VCaP (cell line): ENCODE measurements around the gene GTF2F2.
"Not testable (repeated sequence)": the region's sequence is repeated elsewhere in the genome, so short reads cannot be mapped to it uniquely, and the experiment has no call there.

Experiments
- H3K27ac ChIP-seq: fragments of 450-650 bp; 2 replicates; pipeline ENCODE4 v1.5.1; 2017
- TF ChIP-seq, protein P1 (sequence below): fragments of 450-650 bp; conservative IDR thresholded peaks from 2 replicates; pipeline ENCODE4 v1.5.1; 2017; ENCODE audit warnings: mild to moderate bottlenecking, moderate library complexity

Gene GTF2F2

DNA sequence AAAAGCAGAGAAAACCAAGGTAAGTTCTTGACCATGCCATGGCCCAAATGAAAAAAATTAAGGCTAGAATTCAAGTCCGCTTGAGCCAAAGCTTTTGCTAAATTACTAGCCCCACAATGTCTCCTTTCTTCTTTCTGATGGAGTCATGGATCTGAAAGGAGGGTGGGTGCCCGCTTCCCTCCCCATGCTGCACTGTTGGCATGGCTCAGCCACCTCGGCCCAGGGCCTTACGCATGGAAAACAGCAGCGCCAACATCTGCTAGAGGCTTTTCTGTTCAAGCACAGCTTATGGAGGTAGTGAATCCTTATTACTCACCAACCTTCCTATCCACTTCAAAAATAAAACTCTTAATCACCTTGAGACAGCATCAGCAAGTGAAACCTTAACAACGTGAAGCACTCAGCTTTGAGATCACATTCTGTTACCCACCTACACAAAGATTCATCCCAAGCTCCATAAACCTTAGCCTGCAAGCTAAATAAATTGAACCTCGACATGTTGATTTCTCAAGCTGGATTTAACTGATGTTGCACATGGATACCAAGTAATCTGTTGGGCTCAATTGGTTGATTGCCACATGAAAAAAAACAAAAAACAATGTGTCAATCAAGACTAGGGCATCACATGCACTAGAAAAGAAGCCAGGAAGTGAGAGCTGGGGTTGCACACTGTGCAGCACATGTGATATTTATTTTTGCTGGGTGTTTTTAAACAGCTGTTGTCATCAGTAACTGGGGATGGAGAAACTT lies 177.3 kb downstream of the GTF2F2 start:
- H3K27ac ChIP-seq, result no peak overlapping the region
- TF ChIP-seq, protein P1, sequence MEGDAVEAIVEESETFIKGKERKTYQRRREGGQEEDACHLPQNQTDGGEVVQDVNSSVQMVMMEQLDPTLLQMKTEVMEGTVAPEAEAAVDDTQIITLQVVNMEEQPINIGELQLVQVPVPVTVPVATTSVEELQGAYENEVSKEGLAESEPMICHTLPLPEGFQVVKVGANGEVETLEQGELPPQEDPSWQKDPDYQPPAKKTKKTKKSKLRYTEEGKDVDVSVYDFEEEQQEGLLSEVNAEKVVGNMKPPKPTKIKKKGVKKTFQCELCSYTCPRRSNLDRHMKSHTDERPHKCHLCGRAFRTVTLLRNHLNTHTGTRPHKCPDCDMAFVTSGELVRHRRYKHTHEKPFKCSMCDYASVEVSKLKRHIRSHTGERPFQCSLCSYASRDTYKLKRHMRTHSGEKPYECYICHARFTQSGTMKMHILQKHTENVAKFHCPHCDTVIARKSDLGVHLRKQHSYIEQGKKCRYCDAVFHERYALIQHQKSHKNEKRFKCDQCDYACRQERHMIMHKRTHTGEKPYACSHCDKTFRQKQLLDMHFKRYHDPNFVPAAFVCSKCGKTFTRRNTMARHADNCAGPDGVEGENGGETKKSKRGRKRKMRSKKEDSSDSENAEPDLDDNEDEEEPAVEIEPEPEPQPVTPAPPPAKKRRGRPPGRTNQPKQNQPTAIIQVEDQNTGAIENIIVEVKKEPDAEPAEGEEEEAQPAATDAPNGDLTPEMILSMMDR, result no peak

DNA sequence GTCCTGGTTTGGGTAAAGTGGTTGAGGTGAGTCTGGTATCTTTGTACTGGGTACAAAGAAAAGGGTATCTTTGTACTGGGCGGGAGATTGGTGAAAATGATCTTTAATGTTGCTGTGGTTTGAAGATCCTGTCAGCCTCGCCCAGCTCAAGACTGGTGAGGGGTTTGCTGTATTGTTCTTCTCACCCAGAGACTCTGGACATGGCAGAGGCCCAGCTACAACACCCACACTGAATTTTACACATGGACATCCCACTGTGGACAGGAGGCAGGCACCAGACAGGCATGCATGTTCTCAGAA lies 177.8 kb downstream of the GTF2F2 start:
- TF ChIP-seq, protein P1, result no peak
- no peak overlapping the region for H3K27ac ChIP-seq

DNA sequence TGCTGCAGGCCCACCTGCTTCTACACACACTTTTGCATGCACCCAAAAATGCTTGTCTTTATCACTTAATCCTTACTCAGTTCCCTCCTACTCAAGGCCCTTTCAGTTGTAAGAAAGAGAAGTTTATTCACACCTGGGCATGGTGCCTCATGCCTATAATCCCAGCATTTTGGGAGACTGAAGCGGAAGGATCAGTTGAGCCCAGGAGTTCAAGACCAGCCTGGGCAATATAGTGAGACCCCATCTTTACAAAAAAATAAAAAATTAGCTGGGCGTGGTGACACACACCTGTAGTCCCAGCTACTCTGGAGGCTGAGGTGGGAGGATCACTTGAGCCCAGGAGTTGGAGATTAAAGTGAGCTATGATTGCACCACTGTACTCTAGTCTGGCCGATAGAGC lies 178.2 kb downstream of the GTF2F2 start:
- not testable (repeated sequence) for H3K27ac ChIP-seq

DNA sequence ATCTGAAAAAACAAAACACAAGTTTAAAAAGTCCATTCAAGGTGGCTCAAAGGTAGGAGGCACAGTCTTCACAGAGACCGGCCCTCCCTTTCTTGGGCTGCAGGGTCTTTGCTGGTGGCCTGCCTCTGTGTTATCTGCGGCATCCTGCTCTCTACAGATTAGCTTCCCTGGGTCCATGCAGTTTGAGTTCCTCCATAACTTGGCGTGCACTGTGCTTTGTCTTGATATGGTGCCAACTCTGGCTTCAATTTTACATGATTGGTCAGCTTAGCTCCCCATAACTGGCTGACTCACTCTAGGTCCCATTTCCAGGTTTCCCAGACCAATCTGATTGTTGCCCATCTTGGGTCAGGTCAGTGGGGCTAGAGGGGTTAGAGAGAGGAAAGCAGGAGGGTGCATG lies 178.9 kb downstream of the GTF2F2 start:
- TF ChIP-seq, protein P1, result no peak

DNA sequence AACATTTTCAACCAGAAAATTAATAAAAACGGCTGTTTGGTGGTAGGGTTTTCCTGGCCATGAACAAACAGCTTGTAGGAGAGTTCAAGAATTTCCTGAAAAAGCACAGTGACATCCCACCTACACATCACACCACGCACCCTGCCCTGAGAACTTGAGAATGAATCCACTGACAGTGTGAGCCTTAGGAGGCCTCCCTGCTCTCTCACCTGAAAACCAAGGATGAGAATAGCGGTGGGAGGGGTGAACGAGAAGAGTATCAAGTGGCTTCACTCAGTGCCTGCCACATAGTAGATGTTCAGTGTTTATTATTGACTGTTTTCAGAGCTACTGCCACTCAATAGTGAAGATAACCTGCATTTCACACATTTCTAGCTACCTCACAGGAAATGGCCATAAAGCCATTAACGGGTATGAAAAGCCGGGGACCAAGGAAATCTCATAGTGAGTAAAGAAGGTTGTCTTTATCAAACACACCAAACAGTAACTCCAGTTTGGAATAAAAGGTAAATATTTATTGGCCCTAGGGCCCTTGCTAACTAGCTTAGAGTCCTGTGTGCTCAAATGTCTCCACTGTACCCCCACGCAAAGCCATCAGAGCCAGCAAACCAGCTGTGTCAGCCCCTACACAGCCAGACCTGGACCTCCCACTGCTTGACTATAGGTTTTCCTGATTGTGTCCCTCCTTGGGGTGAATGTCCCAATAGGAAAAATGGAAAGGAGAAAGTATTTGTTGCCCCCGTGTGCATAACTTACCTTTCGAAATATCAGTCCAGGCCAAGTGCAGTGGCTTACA lies 180.1 kb downstream of the GTF2F2 start:
- H3K27ac ChIP-seq, result no peak overlapping the region
- TF ChIP-seq, protein P1, result no peak

More for the DNA sequence above, 178.9 kb downstream of the GTF2F2 start:
- H3K27ac ChIP-seq, result no peak overlapping the region

DNA sequence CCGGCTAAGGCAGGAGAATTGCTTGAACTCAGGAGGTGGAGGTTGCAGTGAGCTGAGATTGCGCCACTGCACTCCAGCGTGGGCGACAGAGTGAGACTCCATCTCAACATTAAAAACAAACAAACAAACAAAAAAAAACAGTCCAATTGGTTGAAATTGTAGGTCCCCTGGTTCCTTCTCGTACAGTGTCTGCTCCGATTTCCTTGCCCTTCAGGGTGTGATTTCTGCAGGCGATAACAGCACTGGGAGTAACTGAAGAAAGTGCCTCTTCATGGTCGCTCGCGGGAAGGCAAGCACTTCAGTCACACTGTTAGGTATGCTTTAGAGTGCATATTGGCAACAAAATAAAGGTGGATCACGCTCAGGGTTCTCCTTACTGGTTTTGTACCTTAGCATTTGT lies 181.0 kb downstream of the GTF2F2 start:
- TF ChIP-seq, protein P1, result no peak
- H3K27ac ChIP-seq, result no peak overlapping the region

DNA sequence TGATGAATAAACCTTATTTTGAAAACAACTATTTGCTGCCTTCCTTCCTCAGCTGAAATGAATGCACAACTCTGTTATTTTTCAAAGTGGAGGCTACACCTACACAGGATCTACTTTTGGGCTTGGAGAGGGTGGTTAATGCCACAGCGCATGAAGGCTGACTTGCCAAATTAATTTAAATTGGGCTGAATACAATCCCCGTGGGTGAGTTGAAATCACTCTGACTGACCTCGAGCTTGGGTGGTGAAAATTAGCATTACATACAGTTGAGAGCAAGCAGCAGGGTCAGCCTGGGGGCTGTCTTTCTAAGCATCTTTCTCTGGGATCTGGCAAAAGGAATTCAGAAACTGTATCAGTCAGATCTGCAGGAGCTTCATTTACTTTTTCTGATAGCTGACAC lies 182.2 kb downstream of the GTF2F2 start:
- TF ChIP-seq, protein P1, result no peak
- no peak overlapping the region for H3K27ac ChIP-seq

DNA sequence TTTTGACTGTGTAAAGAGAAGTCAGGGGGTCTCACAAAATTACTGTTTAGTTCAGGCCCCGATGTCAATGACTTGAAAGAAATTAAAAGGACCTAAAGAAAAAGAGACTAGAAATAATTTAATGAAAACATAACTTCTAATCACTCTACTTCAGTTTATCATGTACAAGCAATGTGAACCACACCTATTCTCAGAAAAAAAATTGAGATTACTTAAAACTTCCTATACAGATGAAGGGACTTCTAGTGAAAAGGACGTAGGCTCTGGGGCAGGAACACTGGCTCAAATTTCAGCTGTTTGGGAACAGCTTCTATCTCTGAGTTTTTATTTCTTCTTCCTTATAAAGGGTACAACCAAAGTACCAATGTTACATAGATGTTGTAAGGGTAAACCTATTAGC lies 182.7 kb downstream of the GTF2F2 start:
- TF ChIP-seq, protein P1, result no peak
- no peak overlapping the region for H3K27ac ChIP-seq
